Astrocyte (in vitro differentiated cells and primary cell): ENCODE results near the gene PAAF1.

Source experiments
- EZH2 ChIP-seq: IDR thresholded peaks from 2 replicates; pipeline ENCODE4 v1.6.1; 2012; ENCODE audit warnings: mild to moderate bottlenecking, low read length, inconsistent platforms; ENCODE audit not compliant: insufficient read depth
- TF ChIP-seq, protein P1 (sequence below): IDR thresholded peaks from 2 replicates; pipeline ENCODE4 v1.5.1; 2011; ENCODE audit warnings: low read depth, mild to moderate bottlenecking, inconsistent platforms, low read length, moderate library complexity; ENCODE audit not compliant: insufficient read depth

DNA sequence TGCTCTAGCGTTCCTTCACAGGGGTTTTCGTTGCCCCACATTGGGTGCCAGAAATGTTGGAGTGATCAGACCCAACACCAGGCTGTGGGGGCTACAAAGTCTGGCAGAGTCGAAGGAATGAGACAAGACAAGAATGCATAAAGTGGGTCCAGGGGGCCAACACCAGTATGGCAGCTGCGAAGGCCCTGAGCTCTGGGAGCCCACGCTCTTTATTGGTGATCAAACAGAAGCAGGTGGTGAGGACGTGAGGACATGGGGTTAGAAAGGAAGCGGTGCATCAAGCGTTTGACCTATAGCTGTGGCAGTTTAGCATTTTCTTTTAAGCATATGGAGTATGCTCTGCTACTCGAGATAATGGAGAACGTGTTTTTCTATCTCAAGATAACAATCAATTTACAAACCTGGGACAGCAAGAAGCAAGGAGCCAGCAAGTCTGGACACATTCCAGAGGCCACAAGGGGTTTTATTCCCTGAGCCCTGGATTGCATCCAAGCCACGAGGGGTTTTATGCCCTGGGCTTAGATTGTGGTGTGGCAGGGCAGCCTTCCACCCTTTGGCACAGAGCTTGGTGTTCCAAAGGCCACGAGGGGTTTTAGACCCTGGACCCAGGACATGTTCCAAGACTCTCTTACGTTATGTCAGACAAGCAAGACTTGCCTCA lies 70.1 kb downstream of the PAAF1 start:
- TF ChIP-seq EZH2: no peak
- TF ChIP-seq, protein P1, sequence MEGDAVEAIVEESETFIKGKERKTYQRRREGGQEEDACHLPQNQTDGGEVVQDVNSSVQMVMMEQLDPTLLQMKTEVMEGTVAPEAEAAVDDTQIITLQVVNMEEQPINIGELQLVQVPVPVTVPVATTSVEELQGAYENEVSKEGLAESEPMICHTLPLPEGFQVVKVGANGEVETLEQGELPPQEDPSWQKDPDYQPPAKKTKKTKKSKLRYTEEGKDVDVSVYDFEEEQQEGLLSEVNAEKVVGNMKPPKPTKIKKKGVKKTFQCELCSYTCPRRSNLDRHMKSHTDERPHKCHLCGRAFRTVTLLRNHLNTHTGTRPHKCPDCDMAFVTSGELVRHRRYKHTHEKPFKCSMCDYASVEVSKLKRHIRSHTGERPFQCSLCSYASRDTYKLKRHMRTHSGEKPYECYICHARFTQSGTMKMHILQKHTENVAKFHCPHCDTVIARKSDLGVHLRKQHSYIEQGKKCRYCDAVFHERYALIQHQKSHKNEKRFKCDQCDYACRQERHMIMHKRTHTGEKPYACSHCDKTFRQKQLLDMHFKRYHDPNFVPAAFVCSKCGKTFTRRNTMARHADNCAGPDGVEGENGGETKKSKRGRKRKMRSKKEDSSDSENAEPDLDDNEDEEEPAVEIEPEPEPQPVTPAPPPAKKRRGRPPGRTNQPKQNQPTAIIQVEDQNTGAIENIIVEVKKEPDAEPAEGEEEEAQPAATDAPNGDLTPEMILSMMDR: no peak
